SJSA1 (cell line): Measurements from ENCODE around the gene GALT. TPM values are rescaled to one million over a fixed set of nuclear protein-coding genes. Genes with fewer than 3 reads are reported as not detected.
"Not testable (repeated sequence)": the region's sequence is repeated elsewhere in the genome, so short reads cannot be mapped to it uniquely, and the experiment has no call there.

ENCODE experiments used
- DNase-seq, 2 experiments: peaks; one replicate each; pipeline ENCODE4 v3.0.0-alpha.2; 2015 to 2020; ENCODE audit warnings: low spot score in 2 of 2, low read depth in 1 of 2
- H3K27ac ChIP-seq: fragments of 250-450 bp; sonication (Bioruptor Pico); 2 replicates; pipeline ENCODE4 v1.5.1; 2020; ENCODE audit warnings: mild to moderate bottlenecking, moderate library complexity
- H3K27me3 ChIP-seq: fragments of 250-450 bp; sonication (Bioruptor Pico); replicated peaks from 2 replicates; pipeline ENCODE4 v1.5.1; 2020; ENCODE audit warnings: mild to moderate bottlenecking, moderate library complexity
- H3K36me3 ChIP-seq: fragments of 250-450 bp; sonication (Bioruptor Pico); 2 replicates; pipeline ENCODE4 v1.5.1; 2020; ENCODE audit warnings: mild to moderate bottlenecking
- H3K4me1 ChIP-seq: fragments of 250-450 bp; sonication (Bioruptor Pico); replicated peaks from 2 replicates; pipeline ENCODE4 v1.6.1; 2021; ENCODE audit warnings: mild to moderate bottlenecking
- H3K4me3 ChIP-seq: fragments of 250-450 bp; sonication (Bioruptor Pico); 2 replicates; pipeline ENCODE4 v1.5.1; 2020; ENCODE audit warnings: mild to moderate bottlenecking
- H3K9me3 ChIP-seq: fragments of 250-450 bp; sonication (Bioruptor Pico); replicated peaks from 2 replicates; pipeline ENCODE4 v1.5.1; 2020; ENCODE audit warnings: mild to moderate bottlenecking
- total RNA-seq: library from RNA; depleted of rRNA; stranded (reverse); fragments of >200 nt; shearing (Covaris generic); gene quantifications from 2 replicates; pipeline ENCODE4 v1.2.3, GENCODE V29; 2014

The GALT gene
- total RNA-seq, 1 experiment from 2014 or later = 9.0 TPM

DNA sequence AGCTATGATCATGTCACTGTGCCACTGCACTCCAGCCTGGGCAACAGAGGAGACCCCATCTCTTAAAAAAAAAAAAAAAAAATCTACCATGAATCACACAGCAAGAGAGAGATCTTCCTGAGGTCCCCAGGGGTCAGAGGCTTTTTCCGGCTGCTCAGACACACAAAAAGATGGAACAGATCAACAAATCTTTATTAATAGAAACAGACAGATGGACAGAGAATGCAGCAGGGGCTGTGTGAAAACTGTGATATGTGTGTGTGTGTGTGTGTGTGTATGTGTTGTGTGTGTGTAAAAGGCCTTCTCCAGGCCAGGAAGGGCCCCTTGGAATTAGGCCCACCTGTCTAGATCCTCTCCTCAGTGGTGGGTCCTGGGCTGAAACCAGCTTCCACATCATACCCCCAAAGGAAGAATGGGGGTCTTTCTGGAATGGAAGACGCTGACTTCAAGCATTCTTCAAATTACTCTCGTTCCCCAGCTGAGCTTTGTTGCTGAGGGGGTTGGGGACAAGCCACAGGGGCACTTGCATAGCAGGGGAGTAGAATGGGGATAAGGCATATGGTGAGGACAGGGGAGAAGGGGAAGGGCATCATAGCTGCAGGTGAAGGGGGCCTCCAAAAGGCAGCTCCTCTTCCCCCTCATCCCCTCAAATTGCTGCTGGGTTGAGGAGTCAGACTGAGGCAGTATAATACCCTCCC is 11.8 kb upstream of the GALT start:
- no peak overlapping the region for H3K27ac ChIP-seq
- no peaks in the 10 kb centered on the region for H3K9me3 ChIP-seq
- H3K36me3 ChIP-seq = no peaks in the 10 kb centered on the region
- peaks cover 15% of the 10 kb centered on the region for H3K4me1 ChIP-seq
- H3K27me3 ChIP-seq = no peaks in the 10 kb centered on the region
- no peak for DNase-seq
- no peak overlapping the region for H3K4me3 ChIP-seq

GRCh38 chr9:34635556-34635955 is 10.9 kb upstream of the GALT start:
- H3K4me1 ChIP-seq = peaks cover 15% of the 10 kb centered on the region
- no peaks in the 10 kb centered on the region for H3K36me3 ChIP-seq
- no peak overlapping the region for H3K27ac ChIP-seq
- DNase-seq = no peak
- H3K27me3 ChIP-seq = no peaks in the 10 kb centered on the region
- H3K4me3 ChIP-seq = no peak overlapping the region
- no peaks in the 10 kb centered on the region for H3K9me3 ChIP-seq

GRCh38 chr9:34636791-34637355 is 9.6 kb upstream of the GALT start:
- peak overlapping the region; percentile 65 for H3K4me3 ChIP-seq
- no peak overlapping the region for H3K27ac ChIP-seq
- H3K4me1 ChIP-seq = peaks cover 15% of the 10 kb centered on the region
- no peaks in the 10 kb centered on the region for H3K36me3 ChIP-seq
- no peaks in the 10 kb centered on the region for H3K9me3 ChIP-seq
- H3K27me3 ChIP-seq = no peaks in the 10 kb centered on the region
- no peak for DNase-seq

DNA sequence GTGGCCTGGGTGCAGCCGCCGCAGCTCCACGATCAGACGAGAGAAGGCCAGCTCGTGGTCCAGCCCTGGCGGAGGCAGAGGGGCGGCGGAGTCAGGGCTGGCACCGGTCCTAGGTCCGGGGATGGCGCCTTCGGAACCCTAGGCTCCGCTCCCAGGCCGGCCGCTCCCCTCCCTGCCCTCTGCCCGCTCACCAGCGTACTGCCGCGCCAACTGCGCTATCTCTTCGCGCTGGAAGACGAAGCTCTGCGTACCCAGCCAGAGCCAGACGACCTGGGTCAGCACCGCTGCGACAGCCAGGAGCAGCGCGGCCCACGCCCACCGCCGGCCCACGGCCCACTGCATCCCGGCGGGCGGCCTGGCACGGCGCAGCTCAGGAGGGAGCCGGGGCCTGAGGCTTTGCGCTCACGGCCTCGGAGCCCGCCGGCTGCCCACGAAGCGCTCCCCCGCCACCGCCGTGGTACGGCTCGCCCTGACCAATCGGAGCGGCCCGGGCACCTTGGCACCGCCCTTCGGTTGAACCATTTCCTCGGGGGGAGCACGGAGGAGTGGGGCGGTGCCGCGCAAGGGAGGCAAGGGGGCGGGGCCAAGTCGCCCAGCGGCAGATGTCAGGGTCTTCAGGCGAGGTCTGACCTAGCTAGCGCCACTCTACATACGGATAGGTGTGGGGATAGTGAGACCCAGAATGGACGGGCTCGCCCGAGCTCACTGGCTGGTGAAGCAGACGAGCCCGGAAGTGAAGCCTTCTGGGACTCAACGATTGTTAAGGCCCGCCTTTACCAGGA is 8.9 kb upstream of the GALT start, which contains the start of gene SIGMAR1:
TSS of gene SIGMAR1 (minus strand) at position 432 of the 782 bp plus-strand sequence. CDS start at position 342, 90 bp downstream.
- DNase-seq = peak; percentile 85
- Histone ChIP-seq H3K36me3 (no peaks in the 10 kb centered on the region), H3K4me1 (peaks cover 15% of the 10 kb centered on the region), H3K27ac (0 out of 2 replicates have a peak within 1 kb of the TSS, but pooled peaks have one; percentile 6), H3K27me3 (no peaks in the 10 kb centered on the region), H3K4me3 (peak within 1 kb of the TSS; percentile 65), H3K9me3 (no peaks in the 10 kb centered on the region)

DNA sequence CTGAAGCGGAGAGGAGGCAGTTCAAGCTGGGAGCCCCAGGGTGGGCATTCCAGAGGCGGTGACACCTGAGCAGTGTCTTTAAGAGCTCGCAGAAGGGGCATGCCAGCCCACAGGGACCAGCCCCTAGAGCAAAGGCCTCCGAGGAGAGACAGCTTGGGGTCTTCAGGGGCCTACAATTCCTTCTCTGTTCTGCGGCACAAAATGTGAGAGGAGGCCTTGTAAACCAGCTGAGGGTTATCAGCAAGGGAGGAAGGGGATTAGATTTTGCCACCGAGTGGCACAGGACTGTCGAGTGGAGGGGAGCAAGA is 8.4 kb upstream of the GALT start:
- Histone ChIP-seq H3K9me3 (no peaks in the 10 kb centered on the region), H3K27ac (0 out of 2 replicates have a peak overlapping the region, but pooled peaks have one; percentile 6), H3K4me1 (peaks cover 15% of the 10 kb centered on the region), H3K4me3 (peak overlapping the region; percentile 65), H3K27me3 (no peaks in the 10 kb centered on the region), H3K36me3 (no peaks in the 10 kb centered on the region)
- no peak for DNase-seq

GRCh38 chr9:34639322-34639721 is 7.2 kb upstream of the GALT start:
- not testable (repeated sequence) for H3K27me3 ChIP-seq, H3K27ac ChIP-seq, H3K9me3 ChIP-seq, H3K36me3 ChIP-seq, DNase-seq, H3K4me3 ChIP-seq
- H3K4me1 ChIP-seq = peaks cover 15% of the 10 kb centered on the region

- Histone ChIP-seq H3K36me3 (no peaks in the 10 kb centered on the region), H3K4me1 (peaks cover 15% of the 10 kb centered on the region), H3K27me3 (no peaks in the 10 kb centered on the region), H3K4me3 (no peak overlapping the region), H3K9me3 (no peaks in the 10 kb centered on the region), H3K27ac (no peak overlapping the region)
- DNase-seq = no peak
Observed at GRCh38 chr9:34642679-34643078, 3.8 kb upstream of the GALT start.

DNA sequence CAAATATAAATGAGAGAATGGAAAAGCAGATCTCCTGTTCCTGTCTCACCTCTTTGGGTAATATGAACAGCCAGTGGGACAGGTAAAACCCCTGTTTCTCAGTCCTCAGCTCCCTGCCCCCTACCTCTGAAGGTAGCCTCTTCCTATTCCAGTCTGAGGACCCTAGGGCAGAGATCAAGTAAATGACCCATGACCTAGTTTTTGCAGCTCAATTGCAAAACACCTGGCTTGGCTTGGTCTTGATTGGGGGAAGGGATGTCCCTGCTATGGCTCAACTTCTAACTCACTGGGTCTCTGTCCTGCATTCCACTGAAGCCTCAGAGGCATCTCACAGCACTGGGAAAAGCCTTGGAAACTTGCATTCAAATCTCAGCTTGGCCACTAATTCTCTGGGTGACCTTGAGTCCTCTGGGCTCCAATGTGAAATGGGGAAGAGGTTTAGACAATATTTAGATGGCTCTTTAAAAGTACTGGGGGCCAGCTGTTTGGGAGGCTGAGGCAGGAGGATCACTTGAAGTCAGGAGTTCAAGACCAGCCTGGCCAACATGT is 1.6 kb upstream of the GALT start:
- Histone ChIP-seq H3K9me3 (no peaks in the 10 kb centered on the region), H3K27ac (no peak overlapping the region), H3K36me3 (peaks cover 8% of the 10 kb centered on the region; the same call in 1 of the 2 replicates), H3K4me3 (no peak overlapping the region), H3K27me3 (no peaks in the 10 kb centered on the region), H3K4me1 (peaks cover 11% of the 10 kb centered on the region; the same call in 1 of the 2 replicates)
- DNase-seq = no peak

- peak overlapping the region; percentile 70 for H3K4me3 ChIP-seq
- H3K27ac ChIP-seq = 0 out of 2 replicates have a peak overlapping the region, but pooled peaks have one; percentile 26
- H3K36me3 ChIP-seq = peaks cover 8% of the 10 kb centered on the region; the same call in 1 of the 2 replicates
Observed at GRCh38 chr9:34647084-34647403, 569 bp downstream of the GALT start.

GRCh38 chr9:34647651-34648050 is 1.2 kb downstream of the GALT start:
- Histone ChIP-seq H3K4me3 (peak overlapping the region; percentile 70), H3K9me3 (no peaks in the 10 kb centered on the region), H3K4me1 (peaks cover 20% of the 10 kb centered on the region), H3K27me3 (no peaks in the 10 kb centered on the region), H3K36me3 (peaks cover 8% of the 10 kb centered on the region; the same call in 1 of the 2 replicates), H3K27ac (no peak overlapping the region)
- no peak for DNase-seq

More at GRCh38 chr9:34647084-34647403, 569 bp downstream of the GALT start:
- no peak for DNase-seq
- Histone ChIP-seq H3K27me3 (no peaks in the 10 kb centered on the region), H3K4me1 (peaks cover 14% of the 10 kb centered on the region), H3K9me3 (no peaks in the 10 kb centered on the region)

DNA sequence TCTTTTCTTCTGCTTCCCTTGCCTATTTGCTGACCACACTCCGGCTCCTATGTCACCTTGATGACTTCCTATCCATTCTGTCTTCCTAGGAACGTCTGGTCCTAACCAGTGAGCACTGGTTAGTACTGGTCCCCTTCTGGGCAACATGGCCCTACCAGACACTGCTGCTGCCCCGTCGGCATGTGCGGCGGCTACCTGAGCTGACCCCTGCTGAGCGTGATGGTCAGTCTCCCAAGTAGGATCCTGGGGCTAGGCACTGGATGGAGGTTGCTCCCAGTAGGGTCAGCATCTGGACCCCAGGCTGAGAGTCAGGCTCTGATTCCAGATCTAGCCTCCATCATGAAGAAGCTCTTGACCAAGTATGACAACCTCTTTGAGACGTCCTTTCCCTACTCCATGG is 2.2 kb downstream of the GALT start:
- H3K4me1 ChIP-seq = peaks cover 27% of the 10 kb centered on the region
- no peak for DNase-seq
- no peaks in the 10 kb centered on the region for H3K27me3 ChIP-seq
- no peak overlapping the region for H3K27ac ChIP-seq
- no peak overlapping the region for H3K4me3 ChIP-seq
- H3K9me3 ChIP-seq = no peaks in the 10 kb centered on the region
- H3K36me3 ChIP-seq = peaks cover 8% of the 10 kb centered on the region; the same call in 1 of the 2 replicates

GRCh38 chr9:34650816-34651215 is 4.3 kb downstream of the GALT start:
- H3K27me3 ChIP-seq = no peaks in the 10 kb centered on the region
- peaks cover 27% of the 10 kb centered on the region for H3K4me1 ChIP-seq
- no peak for DNase-seq
- no peaks in the 10 kb centered on the region for H3K9me3 ChIP-seq
- peaks cover 8% of the 10 kb centered on the region; the same call in 1 of the 2 replicates for H3K36me3 ChIP-seq
- H3K4me3 ChIP-seq = no peak overlapping the region
- H3K27ac ChIP-seq = no peak overlapping the region

DNA sequence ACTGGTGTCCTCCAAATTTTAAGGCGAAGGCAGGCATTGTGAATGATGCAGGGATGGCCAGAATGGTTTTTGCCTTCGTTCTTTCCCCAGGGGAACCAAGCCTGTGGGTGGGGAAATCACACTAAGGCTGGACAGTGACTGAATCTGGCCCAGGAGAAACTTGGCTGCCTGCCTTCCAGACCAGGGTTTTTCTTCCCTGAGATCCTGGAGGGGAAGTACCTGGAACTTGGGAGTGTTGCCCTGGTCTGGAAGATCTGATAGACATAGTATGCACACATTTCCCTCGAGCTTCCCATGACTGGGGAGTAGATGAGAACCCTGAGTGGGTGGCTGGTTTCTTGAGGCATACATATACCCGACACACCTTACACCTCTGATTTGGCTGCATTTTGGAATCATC is 4.8 kb downstream of the GALT start:
- H3K4me1 ChIP-seq = peaks cover 24% of the 10 kb centered on the region
- DNase-seq = no peak

More for the DNA sequence above, 4.8 kb downstream of the GALT start:
- peaks cover 8% of the 10 kb centered on the region; the same call in 1 of the 2 replicates for H3K36me3 ChIP-seq
- peak overlapping the region; percentile 37 for H3K4me3 ChIP-seq
- no peaks in the 10 kb centered on the region for H3K27me3 ChIP-seq
- H3K9me3 ChIP-seq = no peaks in the 10 kb centered on the region
- no peak overlapping the region for H3K27ac ChIP-seq
